SU-DHL-6 (cell line): ENCODE data around the gene EZR.

ENCODE experiments used
- H2AFZ ChIP-seq: fragments of 200-600 bp; sonication (generic); 2 replicates; pipeline ENCODE4 v1.6.1; 2014; ENCODE audit warnings: low read depth, mild to moderate bottlenecking, moderate library complexity, mixed read lengths, antibody characterized with exemption, low read length; ENCODE audit not compliant: severe bottlenecking
- H3F3A ChIP-seq: fragments of 200-600 bp; shearing (Covaris generic); 2 replicates; pipeline ENCODE4 v1.6.0; 2016; ENCODE audit warnings: antibody characterized with exemption, mild to moderate bottlenecking; ENCODE audit not compliant: insufficient read depth
- H3K27ac ChIP-seq: fragments of 200-600 bp; sonication (generic); 2 replicates; pipeline ENCODE4 v1.5.1; 2016; ENCODE audit warnings: low read depth, mild to moderate bottlenecking, low read length, moderate library complexity, mixed read lengths
- H3K27me3 ChIP-seq: fragments of 200-600 bp; sonication (generic), shearing (Covaris generic); 2 replicates; pipeline ENCODE4 v1.6.0; 2014; ENCODE audit warnings: mild to moderate bottlenecking, low read length
- H3K36me3 ChIP-seq: fragments of 200-600 bp; sonication (generic); 2 replicates; pipeline ENCODE4 v1.6.1; 2014; ENCODE audit warnings: mild to moderate bottlenecking, low read length, mixed read lengths
- H3K4me2 ChIP-seq: fragments of 300-600, 200-600 bp; shearing (Covaris generic), sonication (generic); 2 replicates; pipeline ENCODE4 v1.6.0; 2014; ENCODE audit warnings: low read length, low read depth, mild to moderate bottlenecking; ENCODE audit not compliant: poor library complexity, severe bottlenecking
- H3K4me3 ChIP-seq: fragments of 200-600 bp; sonication (generic); 2 replicates; pipeline ENCODE4 v1.5.1; 2014; ENCODE audit warnings: antibody characterized with exemption, low read length, mild to moderate bottlenecking, mixed read lengths; ENCODE audit not compliant: insufficient read depth, poor library complexity, severe bottlenecking
- H3K79me2 ChIP-seq: fragments of 200-600 bp; sonication (generic); 2 replicates; pipeline ENCODE4 v1.6.1; 2014; ENCODE audit warnings: mild to moderate bottlenecking, low read length, moderate library complexity; ENCODE audit not compliant: insufficient read depth
- H3K9ac ChIP-seq: fragments of 200-600 bp; sonication (generic); 2 replicates; pipeline ENCODE4 v1.7.0; 2014; ENCODE audit warnings: mild to moderate bottlenecking, low read length
- H3K9me2 ChIP-seq: fragments of 200-600 bp; sonication (generic); replicated peaks from 2 replicates; pipeline ENCODE4 v1.6.1; 2014; ENCODE audit warnings: low read length; ENCODE audit not compliant: insufficient read depth
- H3K9me3 ChIP-seq: fragments of 200-600 bp; sonication (generic); 2 replicates; pipeline ENCODE4 v1.6.1; 2014; ENCODE audit warnings: low read length, mixed read lengths; ENCODE audit not compliant: insufficient read depth
- H4K20me1 ChIP-seq: fragments of 200-600 bp; sonication (generic); 2 replicates; pipeline ENCODE4 v1.6.1; 2014; ENCODE audit warnings: low read depth, mild to moderate bottlenecking, antibody characterized with exemption, low read length, moderate library complexity, mixed read lengths
- EZH2phosphoT487 ChIP-seq: fragments of 200-600 bp; sonication (generic), shearing (Covaris generic); conservative IDR thresholded peaks from 2 replicates; pipeline ENCODE4 v1.6.1; 2018; ENCODE audit warnings: mild to moderate bottlenecking, antibody characterized with exemption, low read length, moderate library complexity, mixed read lengths
- TF ChIP-seq, protein P1 (sequence below): fragments of 200-600 bp; sonication (generic); IDR thresholded peaks from one replicate; pipeline ENCODE4 v1.5.1; 2017; ENCODE audit warnings: antibody characterized with exemption, mild to moderate bottlenecking, low read length, moderate library complexity; ENCODE audit not compliant: insufficient read depth, poor library complexity, severe bottlenecking

EZR gene

DNA sequence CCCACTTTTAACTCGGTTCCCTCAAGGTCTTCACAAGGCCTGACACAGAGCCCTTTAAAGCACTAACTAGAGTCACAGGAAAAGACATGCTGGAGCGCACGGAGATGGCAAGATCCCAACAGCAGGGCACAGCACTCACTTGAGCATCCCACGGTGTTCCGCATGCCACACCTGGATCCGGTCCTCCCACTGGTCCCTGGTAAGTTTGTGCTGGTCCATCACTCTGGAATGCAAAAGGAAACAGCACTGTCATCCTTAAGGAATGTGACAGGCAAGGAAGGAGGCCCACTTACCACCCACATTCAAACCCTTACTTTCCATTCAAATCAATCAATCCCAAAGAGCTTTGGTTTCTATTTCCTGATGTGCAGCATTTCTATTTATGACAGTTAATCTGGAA is 34.7 kb downstream of the EZR start:
- Histone ChIP-seq H2AFZ (no peak overlapping the region), H3K27me3 (no peaks in the 10 kb centered on the region), H3F3A (peaks cover 21% of the 10 kb centered on the region; the same call in 1 of the 2 replicates), H4K20me1 (peaks cover 17% of the 10 kb centered on the region; the same call in 1 of the 2 replicates), H3K4me2 (no peak overlapping the region), H3K9ac (no peak overlapping the region), H3K4me3 (no peak overlapping the region), H3K9me2 (no peaks in the 10 kb centered on the region), H3K9me3 (no peaks in the 10 kb centered on the region), H3K79me2 (peaks cover 72% of the 10 kb centered on the region), H3K27ac (no peak overlapping the region), H3K36me3 (peaks cover 70% of the 10 kb centered on the region)
- TF ChIP-seq, protein P1, sequence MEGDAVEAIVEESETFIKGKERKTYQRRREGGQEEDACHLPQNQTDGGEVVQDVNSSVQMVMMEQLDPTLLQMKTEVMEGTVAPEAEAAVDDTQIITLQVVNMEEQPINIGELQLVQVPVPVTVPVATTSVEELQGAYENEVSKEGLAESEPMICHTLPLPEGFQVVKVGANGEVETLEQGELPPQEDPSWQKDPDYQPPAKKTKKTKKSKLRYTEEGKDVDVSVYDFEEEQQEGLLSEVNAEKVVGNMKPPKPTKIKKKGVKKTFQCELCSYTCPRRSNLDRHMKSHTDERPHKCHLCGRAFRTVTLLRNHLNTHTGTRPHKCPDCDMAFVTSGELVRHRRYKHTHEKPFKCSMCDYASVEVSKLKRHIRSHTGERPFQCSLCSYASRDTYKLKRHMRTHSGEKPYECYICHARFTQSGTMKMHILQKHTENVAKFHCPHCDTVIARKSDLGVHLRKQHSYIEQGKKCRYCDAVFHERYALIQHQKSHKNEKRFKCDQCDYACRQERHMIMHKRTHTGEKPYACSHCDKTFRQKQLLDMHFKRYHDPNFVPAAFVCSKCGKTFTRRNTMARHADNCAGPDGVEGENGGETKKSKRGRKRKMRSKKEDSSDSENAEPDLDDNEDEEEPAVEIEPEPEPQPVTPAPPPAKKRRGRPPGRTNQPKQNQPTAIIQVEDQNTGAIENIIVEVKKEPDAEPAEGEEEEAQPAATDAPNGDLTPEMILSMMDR: no peak
- TF ChIP-seq EZH2phosphoT487: no peak

DNA sequence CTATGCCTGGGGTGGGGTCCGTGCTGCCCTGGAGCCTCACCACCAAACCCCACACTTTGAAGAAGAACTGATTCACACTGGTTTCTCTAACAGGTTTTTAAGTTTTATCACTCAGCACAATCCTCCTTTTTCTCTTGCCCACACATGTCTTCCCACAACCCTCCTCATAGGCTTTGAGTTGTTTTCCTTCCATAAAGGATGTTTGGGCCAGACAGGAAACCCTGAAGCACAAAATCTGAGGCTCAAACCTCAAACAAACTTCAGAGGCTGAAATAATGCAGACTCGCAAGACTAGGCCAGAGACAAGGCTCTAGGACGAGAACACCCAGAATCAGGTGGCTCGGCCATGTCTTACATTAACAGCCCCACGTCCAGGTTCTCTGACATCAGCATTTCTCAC is 35.3 kb downstream of the EZR start:
- H2AFZ ChIP-seq: no peak overlapping the region
- no peaks in the 10 kb centered on the region for H3K9me2 ChIP-seq
- no peak overlapping the region for H3K4me3 ChIP-seq
- no peak overlapping the region for H3K9ac ChIP-seq
- peaks cover 14% of the 10 kb centered on the region for H4K20me1 ChIP-seq
- no peak overlapping the region for H3K27ac ChIP-seq
- H3K36me3 ChIP-seq: peaks cover 69% of the 10 kb centered on the region
- H3F3A ChIP-seq: peaks cover 15% of the 10 kb centered on the region; the same call in 1 of the 2 replicates
- no peaks in the 10 kb centered on the region for H3K27me3 ChIP-seq
- no peaks in the 10 kb centered on the region for H3K9me3 ChIP-seq
- TF ChIP-seq, protein P1: no peak
- no peak for TF ChIP-seq EZH2phosphoT487
- no peak overlapping the region for H3K4me2 ChIP-seq
- peaks cover 66% of the 10 kb centered on the region for H3K79me2 ChIP-seq

DNA sequence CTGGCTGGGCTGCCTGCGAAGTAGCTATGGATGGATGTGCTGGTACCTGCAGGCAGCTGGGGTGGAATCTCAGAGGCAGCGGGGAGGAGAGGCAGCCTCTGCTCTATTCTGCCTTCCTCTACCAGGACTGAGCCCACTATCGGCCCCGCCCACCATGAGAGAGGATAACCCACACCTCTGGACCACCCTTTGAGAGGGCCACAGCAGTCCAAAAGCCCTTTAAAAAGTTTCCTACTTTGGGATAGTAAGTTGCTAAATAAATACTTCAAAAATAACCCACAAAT is 36.1 kb downstream of the EZR start:
- no peak overlapping the region for H3K4me3 ChIP-seq
- no peak overlapping the region for H3K4me2 ChIP-seq
- H3K36me3 ChIP-seq: peaks cover 72% of the 10 kb centered on the region
- peaks cover 11% of the 10 kb centered on the region for H4K20me1 ChIP-seq
- no peak overlapping the region for H2AFZ ChIP-seq
- H3K9ac ChIP-seq: no peak overlapping the region
- TF ChIP-seq, protein P1: no peak
- TF ChIP-seq EZH2phosphoT487: no peak
- H3K79me2 ChIP-seq: peaks cover 64% of the 10 kb centered on the region
- no peaks in the 10 kb centered on the region for H3K9me2 ChIP-seq
- no peaks in the 10 kb centered on the region for H3K9me3 ChIP-seq
- no peak overlapping the region for H3K27ac ChIP-seq
- H3K27me3 ChIP-seq: no peaks in the 10 kb centered on the region
- H3F3A ChIP-seq: peaks cover 14% of the 10 kb centered on the region; the same call in 1 of the 2 replicates
